ENCODE measurements around the gene CACNA1G.

Gene CACNA1G

GRCh38 chr17:50635732-50635981, 75.1 kb downstream of the CACNA1G start:
- no peak for DNase-seq

DNA sequence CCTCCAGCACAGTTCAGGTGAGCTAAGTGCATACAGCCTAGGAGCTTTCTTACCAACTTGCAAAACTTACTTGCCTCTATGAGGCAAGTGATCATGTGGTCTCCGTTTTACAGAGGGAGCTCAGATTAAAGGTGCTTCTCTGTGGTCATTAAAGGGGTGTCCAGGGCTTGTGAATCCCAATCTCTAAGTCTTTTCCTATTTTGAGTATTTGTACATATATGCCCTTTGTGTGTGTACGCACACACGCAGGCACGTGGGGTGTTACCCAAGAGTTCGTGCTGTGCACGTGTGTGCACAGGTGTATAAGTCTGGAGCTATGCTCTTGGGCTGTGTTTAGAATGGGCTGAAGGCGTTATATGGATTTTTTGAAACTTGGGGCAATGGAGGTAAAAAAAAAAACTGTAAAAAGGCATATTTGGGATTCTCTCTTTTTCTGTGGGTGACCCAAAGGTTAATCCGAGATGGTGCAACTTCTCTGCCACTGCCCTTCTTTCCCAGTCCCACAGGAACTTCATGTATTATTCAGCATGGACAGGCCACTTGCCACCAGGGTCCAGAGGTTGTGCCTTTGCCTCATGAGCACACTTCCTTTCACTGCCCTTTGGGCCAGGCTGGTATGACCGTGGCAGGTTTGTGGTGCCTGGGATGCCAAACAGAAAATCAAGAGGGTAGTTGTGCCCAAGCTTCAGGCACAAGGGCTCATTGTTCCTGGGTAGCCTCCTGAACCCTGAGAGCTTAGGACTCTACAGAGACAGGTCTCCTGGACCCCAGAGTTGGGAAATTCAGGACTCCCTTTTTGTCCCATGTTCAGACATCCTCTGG, 75.7 kb downstream of the CACNA1G start:
- no peak for DNase-seq

GRCh38 chr17:50636804-50637195, 76.3 kb downstream of the CACNA1G start:
- no peak for DNase-seq

DNA sequence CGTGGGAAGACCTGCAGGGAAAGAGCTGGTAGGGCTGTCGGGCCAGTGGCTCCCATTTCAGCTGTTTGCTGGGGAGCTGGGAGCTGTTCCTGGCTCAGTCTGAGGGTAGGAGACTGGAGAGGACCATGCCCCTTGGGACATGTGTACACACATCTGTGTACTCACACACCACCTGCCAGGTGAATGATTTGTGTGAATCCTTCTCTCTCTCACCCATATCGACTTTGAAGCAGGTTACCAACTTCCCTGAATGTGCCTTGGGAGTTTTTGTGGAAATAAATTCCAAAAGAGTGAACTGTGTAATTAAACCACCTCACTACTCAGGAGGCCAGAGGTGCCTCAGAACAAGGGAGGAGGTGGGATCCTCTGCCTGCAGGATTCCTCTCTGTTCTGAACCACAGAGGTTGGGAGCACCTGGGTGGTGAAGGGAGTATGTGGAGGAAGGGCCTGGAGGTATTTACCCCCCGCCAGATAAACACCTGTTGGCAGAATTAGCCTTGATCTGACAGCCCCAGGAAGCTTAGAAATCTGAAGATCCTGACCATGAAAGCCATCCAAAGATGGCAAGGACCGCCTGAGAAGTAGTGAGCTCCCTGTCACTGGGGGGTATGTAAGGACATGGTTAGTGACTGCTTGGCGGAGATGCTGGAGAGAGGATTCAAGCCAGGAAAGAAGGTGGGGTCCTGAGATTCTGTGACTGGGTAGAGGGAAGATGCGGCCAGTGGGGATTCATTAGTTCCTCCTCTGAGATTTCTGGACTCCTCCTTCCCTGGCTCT, 77.5 kb downstream of the CACNA1G start:
- no peak for DNase-seq

DNA sequence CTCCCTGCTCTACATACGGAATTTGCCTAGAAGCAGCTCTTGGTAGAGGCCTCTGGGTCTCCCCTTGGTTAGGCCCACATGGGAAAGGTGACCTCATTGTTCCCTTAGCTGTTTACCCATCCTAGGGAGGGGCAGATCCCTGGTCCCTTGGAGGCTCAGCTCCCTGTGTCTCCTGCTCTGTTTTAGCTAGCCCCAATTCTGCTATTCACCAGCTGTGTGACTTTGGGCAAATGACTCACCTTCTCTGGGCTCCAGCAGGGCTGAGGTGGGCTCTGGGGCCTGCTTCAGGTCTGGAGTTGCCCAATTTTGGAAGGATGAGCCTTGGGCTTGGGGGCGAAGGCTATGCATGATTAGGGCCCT, 78.1 kb downstream of the CACNA1G start:
- DNase-seq: no peak

DNA sequence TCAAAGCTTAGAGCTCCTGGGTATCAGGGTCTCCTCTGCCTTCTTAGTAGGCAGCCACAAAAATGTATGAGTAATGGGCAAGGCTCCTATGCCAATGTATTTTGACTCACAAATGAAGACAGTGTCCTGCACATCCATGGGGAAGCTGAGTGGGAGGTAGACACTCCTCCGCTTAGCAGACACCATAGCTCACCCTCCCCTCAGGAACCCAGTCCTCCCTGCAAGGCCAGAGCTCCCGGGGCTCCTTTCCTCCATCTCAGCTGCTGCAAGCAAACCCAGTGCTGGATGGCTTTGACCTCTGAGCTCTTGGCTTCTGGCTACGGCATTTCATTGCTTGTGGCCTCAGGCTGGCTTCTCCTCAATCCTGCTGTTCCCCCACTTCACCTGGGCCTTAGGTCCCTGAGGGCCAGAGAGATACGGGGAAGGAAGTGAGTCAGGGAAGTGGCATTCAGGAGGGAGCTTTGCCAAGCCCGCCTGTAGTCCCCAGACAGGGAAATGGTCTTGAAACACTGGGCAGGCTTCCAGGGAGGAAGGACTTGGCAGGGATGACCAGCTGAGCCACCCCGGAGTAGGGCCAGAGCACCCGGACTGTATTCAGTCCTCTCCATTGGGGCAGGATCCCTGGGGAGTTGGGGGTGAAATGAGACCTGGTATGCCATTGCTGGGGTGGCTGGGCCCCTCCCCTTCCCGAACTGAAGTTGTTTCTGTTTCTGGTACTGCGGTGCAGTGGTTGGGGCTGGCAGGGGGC, 78.6 kb downstream of the CACNA1G start:
- peak; percentile 98 for DNase-seq

- no peak for DNase-seq
These were observed 80.3 kb downstream of the CACNA1G start for GRCh38 chr17:50640686-50641351.

DNA sequence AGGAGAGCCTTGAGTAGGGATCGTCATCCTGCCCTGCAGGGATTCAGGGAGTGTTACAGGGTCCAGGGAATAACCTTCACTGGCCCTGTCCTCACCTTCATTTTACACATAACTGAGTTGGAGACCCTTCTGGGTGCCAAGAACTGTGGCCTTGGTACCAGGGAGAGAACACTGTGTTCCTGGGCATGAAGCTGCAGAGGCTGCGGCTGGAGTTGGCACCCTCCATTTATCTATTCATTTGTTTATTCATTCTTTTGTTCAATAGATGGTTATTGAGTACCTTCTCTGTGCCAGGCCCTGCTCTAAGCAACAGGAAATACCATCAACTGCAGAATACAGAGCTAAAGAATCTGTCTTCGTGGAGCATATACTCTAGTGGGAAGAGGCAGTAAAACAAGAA, 80.8 kb downstream of the CACNA1G start:
- DNase-seq: no peak

DNA sequence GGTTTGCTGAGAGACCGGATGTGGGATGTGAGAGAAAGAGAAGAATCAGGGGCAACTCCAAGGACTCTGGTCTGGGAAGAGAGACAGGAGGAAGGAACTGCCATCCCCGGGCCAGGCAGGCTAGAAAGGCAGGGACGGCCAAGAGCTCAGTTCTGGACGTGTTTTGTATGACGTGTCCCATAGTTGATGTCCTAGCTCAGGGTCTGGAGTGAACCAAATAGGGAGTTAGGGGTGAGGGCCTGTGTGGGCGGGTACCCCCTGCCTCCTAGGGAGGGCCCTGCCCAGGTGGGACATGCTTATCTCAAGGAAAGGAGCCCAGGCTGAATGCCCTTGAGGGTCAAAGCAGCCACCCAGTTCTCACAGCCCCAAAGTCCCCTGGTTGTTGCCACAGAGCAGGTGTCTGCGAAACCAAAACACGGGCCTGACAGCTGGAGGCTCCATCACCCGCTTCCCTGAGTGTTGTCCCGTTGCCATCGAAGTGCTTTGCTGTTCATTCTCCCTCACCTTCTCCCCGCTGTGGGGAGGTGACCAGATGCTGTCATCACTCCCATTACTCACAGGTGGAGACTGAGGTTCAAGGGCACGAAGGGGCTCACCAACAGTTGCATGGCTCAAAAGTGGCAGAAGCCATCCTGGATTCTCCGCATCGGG, 81.7 kb downstream of the CACNA1G start:
- no peak for DNase-seq

- DNase-seq: no peak
These were observed 82.5 kb downstream of the CACNA1G start for GRCh38 chr17:50642722-50643656.

- no peak for DNase-seq
These were observed 85.5 kb downstream of the CACNA1G start for GRCh38 chr17:50645748-50646682.

DNA sequence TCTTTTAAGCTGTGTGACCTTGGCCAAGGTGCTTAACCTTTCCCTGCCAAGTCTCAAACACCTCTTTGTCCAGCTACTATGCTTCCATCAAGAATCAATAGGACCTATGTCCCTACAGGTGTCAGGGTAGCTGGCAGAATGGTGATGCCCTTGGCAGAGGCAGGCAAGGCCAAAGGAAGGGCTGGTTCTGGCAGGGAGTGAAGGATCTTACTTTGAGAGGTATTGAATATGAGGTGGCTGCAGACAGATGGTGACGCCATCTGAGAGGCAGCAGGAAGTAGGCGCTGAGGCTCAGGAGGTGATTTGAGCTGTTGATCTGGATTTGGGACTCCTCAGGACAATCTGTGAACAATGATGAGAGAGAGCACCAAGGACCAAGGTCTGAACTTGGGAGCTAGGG, 86.7 kb downstream of the CACNA1G start:
- no peak for DNase-seq

DNA sequence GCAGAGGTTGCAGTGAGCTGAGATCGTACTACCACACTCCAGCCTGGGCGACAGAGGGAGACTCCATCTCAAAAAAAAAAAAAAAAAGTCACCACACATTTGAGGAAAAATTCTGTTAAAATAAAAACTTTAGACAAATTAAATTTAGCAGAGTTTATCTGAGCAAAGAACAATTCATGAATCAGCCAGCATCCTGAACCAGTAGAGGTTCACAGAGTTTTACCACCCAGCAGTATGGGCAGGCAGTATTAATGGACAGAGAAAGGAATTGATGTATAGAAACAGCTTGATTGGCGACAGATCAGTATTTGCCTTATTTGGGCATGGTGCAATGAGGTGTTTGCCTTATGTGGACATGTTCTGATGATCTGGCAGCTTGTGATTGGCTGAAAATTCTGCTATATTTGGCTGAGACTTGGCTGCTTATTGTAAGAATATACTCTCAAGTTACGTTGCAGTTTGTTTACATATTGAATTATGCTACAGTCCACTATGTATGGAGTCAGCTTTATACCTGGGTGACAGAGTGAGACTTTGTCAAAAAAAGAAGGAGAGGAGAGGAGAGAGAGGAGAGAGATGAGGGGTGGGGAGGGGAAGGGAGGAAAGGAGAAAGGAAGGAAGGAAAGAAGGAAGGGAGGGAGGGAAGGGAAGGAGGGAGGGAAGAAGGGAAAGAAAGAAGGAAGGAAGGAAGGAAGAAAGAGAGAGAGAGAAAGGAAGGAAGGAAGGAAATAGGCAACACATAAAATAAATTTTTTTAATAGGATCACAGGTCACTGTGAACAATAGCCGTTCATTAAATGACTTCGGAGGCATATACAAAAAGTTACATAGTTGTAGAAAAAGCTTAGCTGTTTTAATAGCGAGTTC, 88.8 kb downstream of the CACNA1G start:
- DNase-seq: peak; percentile 45

DNA sequence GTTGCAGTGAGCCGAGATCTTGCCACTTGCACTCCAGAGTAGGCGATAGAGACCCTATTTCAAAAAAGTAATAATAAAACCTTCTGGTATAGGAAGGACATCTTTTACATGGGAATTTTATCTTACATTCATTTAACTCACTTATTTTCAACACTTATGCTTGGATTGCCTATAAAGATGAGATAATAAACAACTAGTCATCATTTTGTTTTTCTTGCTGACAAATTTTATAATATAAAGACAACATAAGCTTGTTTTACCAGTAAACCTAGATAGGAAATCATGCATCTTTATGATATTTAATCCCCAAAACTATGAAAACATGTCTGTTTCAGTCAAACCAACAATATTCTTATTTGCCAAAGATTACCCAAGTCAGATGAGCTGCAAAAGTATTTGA, 91.1 kb downstream of the CACNA1G start:
- no peak for DNase-seq

- no peak for DNase-seq
These were observed 93.2 kb downstream of the CACNA1G start for GRCh38 chr17:50653738-50654137.

DNA sequence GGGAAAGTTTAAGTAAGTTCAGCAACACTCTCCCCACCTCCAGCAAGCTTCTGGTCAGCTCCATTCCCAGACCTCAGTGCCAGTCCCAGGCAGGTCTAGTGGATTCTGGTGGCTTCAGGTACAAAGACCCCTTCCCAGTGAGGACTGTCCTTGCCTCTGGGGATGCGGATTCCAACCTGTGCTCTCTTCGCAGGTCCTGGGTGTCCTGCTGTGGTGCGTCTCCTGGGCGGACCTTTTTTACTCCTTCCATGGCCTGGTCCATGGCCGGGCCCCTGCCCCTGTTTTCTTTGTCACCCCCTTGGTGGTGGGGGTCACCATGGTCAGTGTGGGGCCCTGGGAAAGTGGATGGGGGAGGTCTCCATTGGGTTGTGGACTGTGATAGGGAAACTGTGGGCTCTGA, 96.0 kb downstream of the CACNA1G start:
- DNase-seq: no peak

GRCh38 chr17:50657054-50657453, 96.5 kb downstream of the CACNA1G start:
- DNase-seq: no peak

DNA sequence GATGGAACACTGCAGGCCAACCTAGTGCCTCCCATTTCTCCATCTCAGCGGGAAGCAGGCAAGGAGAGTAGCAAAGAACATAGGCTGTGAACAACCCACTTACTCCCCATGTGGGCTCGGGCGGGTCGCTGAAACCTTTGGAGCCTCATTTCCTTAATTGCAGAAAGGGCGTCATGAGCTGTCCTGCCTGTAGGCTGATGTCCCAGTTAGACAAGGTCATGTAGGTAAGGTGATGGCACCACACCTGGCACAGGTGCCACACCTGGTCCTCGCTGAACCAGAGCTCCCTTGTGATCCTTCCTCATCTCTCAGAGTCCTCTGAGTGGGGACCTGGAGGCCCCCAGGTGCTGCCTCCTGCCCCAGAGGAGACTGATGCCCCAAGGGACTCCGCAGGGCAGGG, 97.1 kb downstream of the CACNA1G start:
- no peak for DNase-seq

DNA sequence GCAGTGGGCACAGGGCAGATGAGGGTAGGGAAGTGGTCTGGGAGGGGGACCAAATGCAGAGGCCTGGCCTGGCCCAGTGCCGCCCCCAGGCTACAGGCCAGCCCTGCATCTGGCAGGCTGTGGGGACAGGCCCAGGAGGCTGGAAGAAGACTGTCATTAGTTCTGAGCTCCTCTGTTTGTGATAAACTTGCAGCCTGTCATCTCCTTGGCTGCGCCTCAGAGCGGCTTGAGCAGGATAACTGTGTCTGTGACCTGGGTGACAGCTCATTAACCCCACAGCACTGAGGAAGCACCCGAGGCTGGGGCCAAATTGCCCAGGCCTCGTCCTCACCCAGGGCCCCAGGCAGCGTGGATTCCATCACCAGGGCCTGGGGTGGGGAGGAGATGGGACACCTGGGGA, 98.1 kb downstream of the CACNA1G start:
- DNase-seq: no peak

DNA sequence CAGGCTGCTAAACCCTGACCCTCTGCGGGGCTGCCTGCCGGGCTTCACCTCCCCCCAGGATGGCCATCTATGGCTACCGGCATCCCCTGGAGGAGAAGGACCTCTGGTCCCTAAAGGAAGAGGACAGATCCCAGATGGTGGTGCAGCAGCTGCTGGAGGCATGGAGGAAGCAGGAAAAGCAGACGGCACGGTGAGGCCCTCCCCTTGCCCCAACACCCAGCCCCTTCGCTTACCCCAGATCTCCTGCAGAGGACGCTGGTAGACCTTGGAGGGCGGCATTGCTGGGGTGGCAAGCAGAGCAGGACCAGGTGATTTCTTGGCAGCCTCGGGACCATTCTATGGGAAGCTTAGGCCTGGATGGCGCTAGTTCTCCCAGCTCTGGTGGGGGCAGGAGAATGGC, 98.7 kb downstream of the CACNA1G start:
- DNase-seq: no peak
